ENCODE results near the gene NCOA5. TPM values are rescaled to one million over a fixed set of nuclear protein-coding genes. Genes with fewer than 3 reads are reported as not detected.

NCOA5 gene
- total RNA-seq (2014; rRNA removed; shearing (Covaris generic)), result 31.2 and 40.3 TPM in 2 replicates

DNA sequence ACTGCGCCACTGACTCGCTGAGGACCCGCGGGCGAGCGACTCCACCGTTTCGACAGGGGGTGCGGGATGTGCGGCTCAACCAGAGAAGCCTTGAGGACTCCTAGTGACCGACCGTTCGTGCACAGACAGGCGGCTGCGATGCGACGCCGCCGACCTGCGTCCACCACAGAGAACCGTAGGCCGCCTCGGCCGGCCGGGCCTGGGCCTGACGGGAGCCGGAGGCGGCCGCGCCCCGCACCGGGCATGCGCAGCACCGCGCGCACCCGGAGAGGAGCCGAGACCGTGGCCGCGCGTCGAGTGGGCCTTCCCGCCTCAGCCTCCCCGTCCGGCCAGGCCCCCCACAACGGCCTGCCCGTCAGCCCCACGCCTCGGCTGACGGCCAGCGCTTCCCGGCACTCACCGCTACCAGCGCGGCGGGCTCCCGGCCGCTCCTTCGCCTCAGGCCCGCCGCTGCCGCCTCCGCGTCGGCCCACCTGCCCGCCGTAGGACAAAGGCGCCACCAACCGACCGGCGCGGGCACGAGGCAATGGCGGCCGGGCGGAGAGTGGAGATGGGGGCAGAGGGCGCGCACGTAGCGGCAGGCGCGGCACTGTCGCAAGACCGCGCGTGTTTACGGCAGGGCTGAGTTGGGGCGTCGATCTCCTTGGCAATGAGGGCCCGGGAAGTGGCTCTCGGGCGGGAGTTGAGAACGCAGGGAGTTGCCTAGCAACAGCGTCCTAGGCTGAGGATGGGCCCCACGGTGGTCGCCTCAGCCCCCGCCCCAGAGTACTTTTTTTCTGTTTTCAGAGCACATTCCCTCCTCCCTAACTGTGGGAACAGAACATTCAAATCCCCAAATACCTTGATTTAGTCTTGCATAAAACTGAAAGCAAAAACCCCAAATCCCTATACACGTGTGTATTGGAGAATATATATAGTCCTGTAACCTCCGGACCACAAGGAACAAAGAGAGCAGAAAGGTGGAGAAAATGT lies at the start of gene NCOA5:
Gene NCOA5, minus strand, starts transcription at position 546 of the 972 bp plus-strand sequence. CDS start 10,538 bp downstream, outside the sequence.
- DNase-seq (ENCODE audit: low spot score), result peak; percentile 91

DNA sequence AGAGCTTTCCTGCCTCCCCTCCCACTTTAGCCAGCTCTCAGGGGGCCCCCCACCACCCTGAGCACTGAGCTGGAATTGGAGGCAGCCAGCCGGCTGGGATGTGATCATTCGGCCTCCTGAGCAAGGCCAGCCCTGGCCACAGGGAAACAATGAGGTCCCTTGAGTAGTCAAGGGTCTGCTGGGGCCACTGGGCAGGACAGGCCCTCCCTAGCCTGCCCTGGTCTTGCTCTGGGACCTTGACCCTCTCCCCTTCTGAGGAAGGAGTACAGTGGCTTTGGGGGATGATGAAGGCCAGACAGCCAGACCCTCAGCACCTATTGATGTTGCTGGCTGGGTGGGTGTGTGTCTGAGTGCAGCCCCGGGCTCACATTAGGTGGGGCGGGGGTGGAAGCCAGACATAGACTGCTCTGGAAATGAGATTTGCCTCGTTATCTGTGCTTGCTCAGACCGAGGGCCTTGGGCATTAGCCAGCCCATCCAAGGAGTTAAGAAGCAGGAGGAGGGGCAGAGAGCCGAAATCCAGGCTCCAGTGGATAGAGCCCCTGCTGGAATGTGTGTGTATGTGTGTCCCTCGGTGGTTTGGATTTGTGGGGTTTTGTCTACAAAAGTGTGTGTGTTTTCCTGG lies 49.6 kb upstream of the NCOA5 start:
- no peak for DNase-seq (ENCODE audit: low spot score)

DNA sequence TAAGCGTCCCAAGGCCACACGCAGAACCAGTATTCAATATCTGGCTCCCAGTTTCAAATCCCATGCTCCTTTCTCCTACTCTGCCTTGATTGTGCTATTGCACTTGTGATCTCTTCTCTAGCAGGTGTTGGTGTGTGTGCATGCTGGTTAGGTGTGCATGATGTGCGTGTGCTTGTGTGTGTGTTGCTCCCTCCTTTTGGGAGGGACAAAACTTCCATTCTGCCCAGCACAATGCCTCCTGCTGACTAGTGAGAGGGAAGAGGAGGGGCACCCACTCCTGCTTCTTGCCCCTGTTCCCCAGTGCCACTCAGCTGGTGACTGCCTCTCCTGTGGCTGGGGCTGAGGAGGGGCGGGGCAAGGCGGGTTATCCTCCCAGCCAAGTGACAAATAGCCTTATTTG lies 48.1 kb upstream of the NCOA5 start:
- no peak for DNase-seq (ENCODE audit: low spot score)

DNA sequence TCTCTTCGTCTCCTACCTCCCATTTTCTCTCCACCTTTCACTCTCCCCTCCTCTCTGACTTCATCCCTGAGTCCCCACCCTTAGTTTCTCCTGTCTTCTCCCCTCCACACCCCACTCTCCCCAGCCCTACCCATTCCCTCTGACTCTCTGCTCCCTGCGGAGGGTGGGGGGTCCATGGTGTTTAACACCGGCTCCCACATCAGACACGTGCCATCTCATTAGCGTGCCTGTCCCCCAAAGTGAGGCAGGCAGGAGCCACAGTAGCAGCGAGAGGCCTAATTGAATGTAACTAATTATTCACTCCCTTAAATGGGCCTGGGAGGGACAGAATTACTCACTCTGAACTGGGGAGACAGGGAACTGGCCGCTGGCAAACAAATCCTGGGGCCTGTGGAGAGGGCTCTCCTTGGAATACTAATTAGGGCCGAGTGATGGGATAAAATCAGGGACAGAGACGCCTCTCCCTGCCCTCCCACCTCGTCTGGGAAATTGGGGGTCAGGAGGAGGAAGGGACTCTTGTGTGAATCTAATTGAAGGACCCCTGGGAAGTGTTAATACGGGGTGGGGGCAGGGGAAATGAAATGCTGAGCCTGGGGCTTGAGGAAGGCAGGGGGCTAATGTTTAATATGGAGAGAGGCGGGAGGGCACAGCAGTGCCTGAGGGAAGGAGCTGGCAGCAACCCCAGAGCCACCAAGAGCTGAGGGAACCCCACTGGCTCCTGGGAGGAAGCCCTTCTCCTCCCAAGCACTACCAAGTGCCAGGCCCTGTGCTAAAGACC lies 46.3 kb upstream of the NCOA5 start:
- no peak for DNase-seq (ENCODE audit: low spot score)

DNA sequence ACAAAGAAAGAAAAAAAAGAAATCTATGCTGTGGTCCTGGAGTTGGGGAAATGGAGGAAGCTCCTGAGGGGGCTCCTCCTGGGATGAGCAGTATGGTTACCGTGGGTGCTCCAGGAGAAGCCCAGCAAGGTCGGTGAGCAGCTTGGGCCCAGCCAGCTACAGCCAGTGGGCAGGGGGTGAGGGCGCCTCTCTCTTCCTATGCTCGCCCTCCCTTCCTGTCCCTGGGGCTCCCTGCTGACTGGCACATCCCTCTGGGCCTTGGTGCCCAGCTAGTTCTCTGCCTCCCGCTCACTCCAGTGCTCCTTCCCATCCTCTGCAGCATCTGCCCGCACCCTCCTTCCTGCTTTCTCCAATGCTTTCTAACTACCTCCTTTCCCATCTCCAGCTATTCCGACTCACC lies 45.0 kb upstream of the NCOA5 start:
- DNase-seq (ENCODE audit: low spot score), result no peak

DNA sequence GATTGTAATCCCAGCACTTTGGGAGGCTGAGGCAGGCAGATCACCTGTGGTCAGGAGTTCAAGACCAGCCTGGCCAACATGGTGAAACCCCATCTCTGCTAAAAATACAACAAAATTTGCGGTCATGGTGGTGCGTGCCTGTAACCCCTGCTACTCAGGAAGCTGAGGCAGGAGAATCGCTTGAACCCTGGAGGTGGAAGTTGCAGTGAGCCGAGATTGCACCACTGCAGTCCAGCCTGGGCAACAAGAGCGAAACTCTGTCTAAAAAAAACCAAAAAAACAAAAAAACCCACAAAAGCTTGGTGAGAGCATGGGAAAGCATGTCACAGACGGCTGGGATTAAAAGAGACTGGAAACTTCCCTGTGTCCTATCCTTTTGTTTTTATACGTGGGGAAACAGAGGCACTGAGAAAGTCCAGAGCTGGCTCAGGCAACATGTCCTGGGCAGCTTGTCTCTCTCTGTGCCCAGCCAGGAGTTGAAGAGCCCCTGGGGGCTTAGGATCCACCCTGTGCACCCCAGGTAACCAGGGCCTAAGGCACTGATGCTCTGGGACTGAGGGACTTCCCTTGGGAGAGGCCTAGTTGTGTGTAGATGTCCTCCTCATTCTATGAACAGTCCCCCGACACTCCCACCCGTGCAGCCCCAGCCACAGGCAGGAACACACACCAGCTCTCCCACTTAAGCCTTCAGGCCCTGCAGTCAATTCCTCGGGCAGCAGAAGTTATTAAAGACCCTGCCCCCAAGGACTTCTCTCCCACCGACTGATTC lies 44.3 kb upstream of the NCOA5 start:
- no peak for DNase-seq (ENCODE audit: low spot score)

DNA sequence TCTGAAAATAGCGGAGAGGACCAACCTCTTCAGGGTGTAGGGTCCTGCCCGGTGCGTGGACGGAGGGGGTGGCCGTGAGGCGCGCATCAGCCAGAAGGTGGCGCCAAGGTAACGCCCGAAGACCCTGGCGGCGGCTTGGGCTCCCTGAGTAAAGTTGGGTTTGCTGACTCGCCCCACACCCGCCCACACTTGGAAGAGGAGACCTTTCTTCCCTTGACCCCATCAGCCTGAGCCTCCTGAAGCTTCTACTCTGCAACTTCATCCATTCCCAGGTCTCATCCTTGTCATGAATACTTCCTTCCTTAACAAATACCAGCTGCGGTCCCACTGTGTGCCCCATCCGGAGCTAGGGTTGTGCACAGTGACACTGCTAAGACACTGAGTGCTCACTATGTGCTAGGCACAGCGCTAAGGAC lies 43.0 kb upstream of the NCOA5 start:
- peak; percentile 45 for DNase-seq (ENCODE audit: low spot score)

DNA sequence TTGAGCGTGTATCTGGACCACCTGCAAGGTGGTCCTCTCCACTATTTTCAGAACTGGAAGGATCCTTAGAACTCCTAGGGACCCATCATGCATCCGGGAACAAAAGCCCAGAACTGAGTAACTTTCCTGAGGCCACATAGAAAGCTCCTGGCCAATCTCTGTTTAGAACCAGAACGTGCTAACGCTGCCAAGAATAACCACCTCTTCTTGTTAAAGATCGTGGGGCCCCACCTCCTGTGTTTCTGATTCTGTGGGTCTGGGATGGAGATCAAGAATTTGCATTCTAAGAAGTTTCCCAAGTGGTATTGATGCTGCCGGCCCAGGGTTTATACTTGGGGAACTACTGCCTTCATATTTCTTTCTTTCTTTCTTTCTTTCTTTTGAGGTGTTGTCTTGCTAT lies 41.6 kb upstream of the NCOA5 start:
- DNase-seq (ENCODE audit: low spot score), result no peak

DNA sequence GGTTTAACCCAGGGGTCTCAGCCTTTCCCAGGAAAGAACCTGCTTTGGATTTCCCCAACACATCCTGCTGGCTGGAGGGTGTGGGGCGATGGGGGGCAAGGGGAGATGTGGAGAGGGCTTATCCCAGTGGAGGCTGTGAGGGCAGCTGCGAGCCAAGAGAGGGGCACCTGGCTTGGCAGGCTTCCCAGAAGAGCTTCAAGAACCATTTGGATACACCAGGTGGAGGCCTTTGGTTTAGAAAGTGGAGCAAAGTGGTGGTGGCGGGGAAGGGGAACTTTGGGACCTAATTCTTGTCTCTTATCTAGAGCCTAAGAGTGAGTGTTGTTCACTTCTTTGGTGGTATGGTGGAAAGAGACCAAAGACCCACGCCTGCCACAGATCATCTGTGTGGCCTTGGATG lies 40.8 kb upstream of the NCOA5 start:
- DNase-seq (ENCODE audit: low spot score), result no peak

DNA sequence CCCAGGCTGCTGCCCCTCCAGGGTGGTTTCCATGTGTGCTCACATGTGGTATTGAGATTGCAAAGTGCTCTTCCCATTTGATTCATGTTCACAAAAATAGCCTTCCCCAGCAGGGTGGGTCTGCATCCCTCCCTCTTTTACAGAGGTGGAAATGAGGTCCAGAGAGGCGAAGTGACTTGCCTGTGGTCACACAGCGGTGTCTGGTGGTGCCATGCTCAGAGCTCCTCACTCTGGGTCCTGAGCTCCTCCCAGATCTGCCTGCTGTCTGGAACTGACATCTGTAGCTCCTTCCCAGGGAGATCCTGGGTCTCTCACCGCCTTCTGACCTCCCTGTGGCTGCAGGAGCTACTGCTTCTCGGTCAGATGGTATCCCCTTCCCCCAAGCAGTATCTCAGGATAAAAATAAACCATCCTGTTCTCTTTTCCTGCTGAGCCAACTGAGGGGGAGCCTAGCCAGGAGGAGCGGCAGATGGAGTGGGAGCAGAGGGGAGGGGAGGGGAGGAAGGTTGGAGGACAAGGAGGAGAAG lies 40.3 kb upstream of the NCOA5 start:
- DNase-seq (ENCODE audit: low spot score), result no peak

DNA sequence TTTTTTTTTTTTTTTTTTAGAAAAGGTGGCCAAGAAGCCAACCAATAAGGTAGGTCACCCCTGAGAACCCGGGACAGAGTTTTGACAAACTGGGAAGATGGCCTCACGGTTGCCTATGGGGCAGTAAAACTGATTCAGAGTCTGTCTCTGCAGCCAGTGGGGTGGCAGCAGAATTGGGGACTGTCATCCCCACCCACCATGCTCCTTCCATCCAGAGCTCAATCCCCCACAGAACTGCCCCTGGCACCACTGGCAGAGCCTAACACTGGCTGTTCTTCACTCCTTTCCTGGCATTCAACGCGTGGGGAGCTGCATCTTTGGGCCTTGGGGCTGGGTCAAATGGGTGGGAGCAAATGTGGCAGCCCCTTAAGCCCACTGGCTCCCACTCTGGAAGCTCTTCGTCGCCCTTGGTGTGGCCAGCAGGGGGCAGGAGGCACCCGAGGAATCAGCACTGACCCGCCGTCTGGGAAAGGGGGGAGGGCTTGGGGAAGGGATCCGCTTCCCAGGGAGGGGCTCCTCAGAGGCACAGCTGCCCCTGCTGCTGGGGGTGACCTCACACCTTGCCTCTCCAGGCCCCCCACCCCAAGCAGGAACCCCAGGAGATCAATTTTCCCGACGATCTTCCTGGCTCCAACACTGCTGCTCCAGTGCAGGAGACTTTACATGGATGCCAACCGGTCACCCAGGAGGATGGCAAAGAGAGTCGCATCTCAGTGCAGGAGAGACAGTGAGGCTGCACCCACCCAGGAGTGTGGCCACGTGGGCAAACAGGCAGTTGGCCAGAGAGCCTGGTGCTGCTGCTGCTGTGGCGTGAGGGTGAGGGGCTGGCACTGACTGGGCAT lies 38.8 kb upstream of the NCOA5 start:
- no peak for DNase-seq (ENCODE audit: low spot score)

DNA sequence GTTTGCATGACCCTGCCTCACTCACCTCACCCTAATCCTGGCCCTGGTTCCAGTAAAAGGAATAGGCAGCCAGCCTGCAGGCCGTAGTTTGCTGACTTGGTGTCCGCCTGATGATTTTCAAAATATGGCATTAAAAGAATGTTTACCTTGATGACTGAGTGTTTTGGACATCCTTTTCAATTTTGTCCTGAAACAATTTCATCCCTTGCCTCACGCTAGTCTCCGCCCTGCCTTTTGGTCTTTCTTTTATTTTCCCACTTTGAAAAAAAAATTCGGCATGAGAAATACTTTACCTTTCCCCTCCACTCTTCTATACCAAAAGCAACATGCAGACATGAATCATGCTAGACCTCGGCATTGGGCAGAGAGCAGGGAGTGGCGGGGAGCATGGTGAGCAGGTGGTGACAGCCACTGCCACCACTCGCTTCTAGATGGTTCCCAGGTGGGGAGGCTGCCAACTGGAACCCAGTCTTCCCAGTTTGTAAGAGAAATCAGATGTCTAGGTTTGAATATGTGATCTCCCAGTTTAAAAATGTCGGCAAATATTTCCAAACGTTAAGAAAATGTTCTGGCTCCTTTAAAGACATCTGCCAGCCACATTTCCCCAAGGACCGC lies 37.7 kb upstream of the NCOA5 start:
- no peak for DNase-seq (ENCODE audit: low spot score)

DNA sequence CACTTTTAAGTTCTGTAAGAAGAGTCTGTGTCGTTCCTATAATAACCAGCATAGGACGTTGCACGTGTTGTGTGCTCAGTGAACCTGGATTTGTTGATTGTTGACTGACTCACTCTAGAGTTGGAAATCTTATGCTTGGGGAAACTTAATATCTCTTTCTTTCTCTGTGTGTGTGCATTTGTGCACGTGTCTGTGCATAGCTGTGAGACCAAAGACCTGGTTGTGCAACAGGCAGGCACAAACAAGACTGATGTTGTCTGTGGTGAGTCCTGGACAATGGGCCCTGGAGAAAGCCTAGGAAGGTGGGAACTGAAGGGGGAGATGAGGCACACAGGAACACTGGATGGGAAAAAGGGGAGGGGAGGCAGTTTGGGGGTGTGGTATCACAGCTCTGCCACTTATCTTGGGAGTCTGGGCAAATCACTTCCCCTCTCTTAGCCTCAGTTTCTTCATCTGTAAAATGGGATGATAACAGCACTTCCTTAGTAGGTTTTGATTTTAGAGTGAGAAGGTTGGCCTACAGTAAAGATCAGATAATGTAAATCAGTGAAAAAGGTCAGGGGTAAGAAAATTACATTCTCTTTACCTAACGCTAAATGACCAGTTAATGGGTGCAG lies 36.8 kb upstream of the NCOA5 start:
- DNase-seq (ENCODE audit: low spot score), result no peak

DNA sequence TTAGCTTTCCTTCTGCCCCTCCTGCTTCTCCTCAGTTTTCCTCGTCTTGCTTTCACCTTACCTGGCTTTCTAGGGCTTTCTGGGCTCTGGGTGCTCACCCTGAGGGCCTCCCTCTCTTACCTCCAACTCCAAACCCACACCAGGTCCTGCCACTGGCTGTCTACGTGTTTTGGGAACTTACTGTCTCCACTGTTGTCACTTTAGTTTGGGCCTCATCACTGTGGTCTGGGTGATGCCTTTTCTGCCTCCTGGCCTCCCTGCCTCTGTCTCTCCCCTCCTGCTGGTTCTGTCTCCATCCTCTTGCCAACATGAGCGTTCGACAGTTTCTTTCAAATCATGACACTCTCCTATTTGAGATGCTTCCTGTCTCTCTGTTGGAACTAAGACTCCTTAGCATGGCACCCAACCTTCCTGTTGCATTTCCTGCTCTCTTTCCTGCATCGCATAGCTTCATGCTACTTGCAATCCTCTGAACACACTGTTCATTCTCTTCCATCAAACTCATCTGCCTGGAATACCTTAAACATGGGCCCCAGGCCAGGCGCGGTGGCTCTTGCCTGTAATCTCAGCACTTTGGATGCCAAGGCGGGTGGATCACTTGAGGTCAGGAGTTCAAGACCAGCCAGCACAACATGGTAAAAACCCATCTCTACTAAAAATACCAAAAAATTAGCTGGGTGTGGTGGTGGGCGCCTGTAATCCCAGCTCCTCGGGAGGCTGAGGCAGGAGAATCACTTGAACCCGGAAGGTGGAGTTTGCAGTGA lies 33.9 kb upstream of the NCOA5 start:
- no peak for DNase-seq (ENCODE audit: low spot score)

DNA sequence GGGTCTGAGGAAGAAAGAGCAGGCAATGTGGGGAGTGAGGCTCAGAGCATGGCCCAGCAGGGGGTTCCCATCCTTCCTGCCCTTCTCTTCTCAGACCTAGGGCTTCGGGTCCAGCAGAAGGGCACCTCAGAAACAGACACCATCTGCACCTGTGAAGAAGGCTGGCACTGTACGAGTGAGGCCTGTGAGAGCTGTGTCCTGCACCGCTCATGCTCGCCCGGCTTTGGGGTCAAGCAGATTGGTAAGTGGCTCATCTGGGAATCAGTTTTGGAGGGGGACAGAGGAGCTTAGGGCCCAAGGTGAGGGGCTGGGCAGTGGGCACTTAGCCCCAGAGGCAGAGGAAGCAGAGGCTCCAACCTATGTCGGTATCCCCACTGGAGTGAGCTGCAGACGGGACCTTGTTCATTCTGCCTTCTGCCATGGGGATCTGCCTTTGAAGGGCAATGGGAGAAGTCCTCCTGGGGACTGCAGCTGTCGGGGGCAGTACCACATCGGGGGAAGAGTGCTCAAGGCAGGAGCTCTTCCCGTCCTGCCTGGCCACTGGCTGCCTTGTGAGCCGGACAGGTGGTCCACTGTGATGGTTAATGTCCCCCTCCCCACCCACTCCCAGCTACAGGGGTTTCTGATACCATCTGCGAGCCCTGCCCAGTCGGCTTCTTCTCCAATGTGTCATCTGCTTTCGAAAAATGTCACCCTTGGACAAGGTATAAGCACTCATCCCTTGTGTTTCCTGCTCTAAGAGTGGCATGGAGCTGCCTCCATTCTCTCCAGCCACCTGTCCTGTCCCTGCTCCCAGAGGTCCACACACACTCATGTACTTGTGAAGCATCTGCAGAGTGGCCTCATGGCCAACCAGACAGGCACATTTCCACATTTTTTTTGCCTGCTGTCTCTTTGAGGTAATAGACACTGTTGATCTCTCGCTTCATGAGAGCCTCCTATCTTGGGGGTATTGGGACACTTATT lies 33.0 kb upstream of the NCOA5 start:
- no peak for DNase-seq (ENCODE audit: low spot score)

DNA sequence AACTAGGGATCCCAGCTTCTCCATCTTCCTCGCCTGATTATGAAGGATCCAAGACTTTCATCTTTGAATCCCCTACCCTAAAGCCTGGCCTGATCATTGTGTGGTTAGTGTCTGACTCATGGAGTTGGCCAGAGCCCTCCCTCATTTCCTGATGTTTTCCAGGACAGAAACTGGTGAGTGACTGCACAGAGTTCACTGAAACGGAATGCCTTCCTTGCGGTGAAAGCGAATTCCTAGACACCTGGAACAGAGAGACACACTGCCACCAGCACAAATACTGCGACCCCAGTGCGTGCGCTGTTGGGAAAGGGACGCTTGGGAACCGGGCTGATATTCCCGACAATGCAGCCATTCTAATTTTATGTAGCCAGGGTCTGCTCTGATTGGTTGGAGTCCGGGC lies 32.3 kb upstream of the NCOA5 start:
- peak; percentile 78 for DNase-seq (ENCODE audit: low spot score)

DNA sequence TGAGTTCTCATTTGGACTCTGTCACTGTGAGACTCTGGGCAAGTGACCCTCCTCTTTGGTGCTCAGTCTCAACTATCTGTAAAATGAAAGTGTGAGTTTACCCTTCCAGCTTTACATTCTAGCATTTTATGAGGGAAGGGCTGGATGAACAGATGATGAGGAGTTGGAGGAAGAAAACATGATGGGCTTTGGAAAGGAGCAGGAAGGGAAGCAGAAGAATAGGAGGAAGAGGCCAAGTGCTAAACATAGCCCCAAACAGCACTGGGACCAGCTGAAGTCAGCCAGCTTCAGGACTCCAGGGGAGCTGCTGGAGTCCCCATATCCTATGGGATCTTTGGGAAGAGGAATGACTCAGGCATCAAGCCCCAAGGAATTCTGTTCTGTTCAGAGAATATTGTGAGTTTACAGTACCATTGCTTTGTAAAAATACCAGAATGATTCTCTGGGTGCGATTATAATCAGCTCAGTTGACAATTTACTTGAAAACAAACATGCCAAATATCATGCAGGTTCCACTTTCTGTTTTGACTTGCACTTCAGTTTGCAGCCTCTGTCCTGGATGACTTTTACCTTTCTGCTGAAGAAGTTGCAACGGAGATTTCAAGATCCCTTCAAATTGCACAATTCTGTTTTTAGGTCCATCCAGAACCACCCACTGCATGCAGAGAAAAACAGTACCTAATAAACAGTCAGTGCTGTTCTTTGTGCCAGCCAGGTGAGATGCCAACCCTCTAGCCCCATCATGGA lies 31.6 kb upstream of the NCOA5 start:
- no peak for DNase-seq (ENCODE audit: low spot score)
